H9 (cell line): Measurements from ENCODE around the gene PFKL. TPM values are rescaled to one million over a fixed set of nuclear protein-coding genes. Genes with fewer than 3 reads are reported as not detected.

Experiments
- DNase-seq: peaks from one replicate; pipeline ENCODE4 v3.0.0-alpha.2; 2017
- H2AFZ ChIP-seq: one replicate; pipeline ENCODE4 v1.6.1; 2013; ENCODE audit warnings: mild to moderate bottlenecking, low read length, control low read depth, moderate library complexity
- H2AK5ac ChIP-seq: 2 replicates; pipeline ENCODE4 v1.6.1; 2013; ENCODE audit warnings: low read length, control low read depth, mixed read lengths; ENCODE audit not compliant: insufficient read length
- H2BK120ac ChIP-seq: one replicate; pipeline ENCODE4 v1.6.1; 2013; ENCODE audit warnings: low read depth, mild to moderate bottlenecking, low read length, control low read depth, inconsistent platforms; ENCODE audit not compliant: poor library complexity, severe bottlenecking
- H2BK12ac ChIP-seq: 2 replicates; pipeline ENCODE4 v1.6.1; 2013; ENCODE audit warnings: low read length, control low read depth, mixed read lengths, low read depth; ENCODE audit not compliant: insufficient read length
- H2BK15ac ChIP-seq: 2 replicates; pipeline ENCODE4 v1.6.1; 2013; ENCODE audit warnings: low read depth, low read length, control low read depth
- H2BK20ac ChIP-seq: one replicate; pipeline ENCODE4 v1.6.1; 2013; ENCODE audit warnings: low read depth, mild to moderate bottlenecking, low read length, control low read depth, inconsistent platforms; ENCODE audit not compliant: poor library complexity, severe bottlenecking
- H2BK5ac ChIP-seq: 2 replicates; pipeline ENCODE4 v1.6.1; 2013; ENCODE audit warnings: low read length, control low read depth, mixed read lengths; ENCODE audit not compliant: insufficient read length
- H3K14ac ChIP-seq: 2 replicates; pipeline ENCODE4 v1.6.1; 2013; ENCODE audit warnings: low read length, control low read depth; ENCODE audit not compliant: insufficient read depth
- H3K18ac ChIP-seq: 2 replicates; pipeline ENCODE4 v1.6.1; 2013; ENCODE audit warnings: low read depth, mild to moderate bottlenecking, mixed read lengths, low read length, control low read depth; ENCODE audit not compliant: insufficient read length
- H3K23ac ChIP-seq: 2 replicates; pipeline ENCODE4 v1.6.1; 2013; ENCODE audit warnings: low read length, control low read depth, mixed read lengths, low read depth; ENCODE audit not compliant: insufficient read length
- H3K23me2 ChIP-seq: 2 replicates; pipeline ENCODE4 v1.6.1; 2013; ENCODE audit warnings: low read depth, mild to moderate bottlenecking, mixed read lengths, low read length, control low read depth; ENCODE audit not compliant: insufficient read length, poor library complexity, severe bottlenecking
- H3K27ac ChIP-seq: 2 replicates; pipeline ENCODE4 v1.5.1; 2013; ENCODE audit warnings: low read length, control low read depth, mixed read lengths, low read depth; ENCODE audit not compliant: insufficient read length
- H3K27me3 ChIP-seq: 2 replicates; pipeline ENCODE4 v1.6.1; 2013; ENCODE audit warnings: low read length, control low read depth, inconsistent platforms; ENCODE audit not compliant: insufficient read depth
- H3K4ac ChIP-seq: 2 replicates; pipeline ENCODE4 v1.6.1; 2013; ENCODE audit warnings: low read depth, mild to moderate bottlenecking, control low read depth, inconsistent platforms, low read length, moderate library complexity
- H3K4me1 ChIP-seq: 2 replicates; pipeline ENCODE4 v1.6.1; 2013; ENCODE audit warnings: low read length, control low read depth, inconsistent platforms; ENCODE audit not compliant: insufficient read depth
- H3K4me2 ChIP-seq: 2 replicates; pipeline ENCODE4 v1.6.1; 2013; ENCODE audit warnings: low read length, control low read depth, mixed read lengths; ENCODE audit not compliant: insufficient read length, insufficient read depth
- H3K56ac ChIP-seq: 2 replicates; pipeline ENCODE4 v1.6.1; 2013; ENCODE audit warnings: low read depth, mild to moderate bottlenecking, mixed read lengths, low read length, control low read depth; ENCODE audit not compliant: insufficient read length
- H3K79me1 ChIP-seq: 2 replicates; pipeline ENCODE4 v1.6.1; 2013; ENCODE audit warnings: low read depth, mild to moderate bottlenecking, moderate library complexity, low read length, control low read depth, inconsistent platforms; ENCODE audit not compliant: insufficient read depth, poor library complexity, severe bottlenecking
- H3K79me2 ChIP-seq: 2 replicates; pipeline ENCODE4 v1.6.1; 2013; ENCODE audit warnings: low read length, control low read depth, inconsistent platforms; ENCODE audit not compliant: insufficient read depth
- H3K9ac ChIP-seq: 2 replicates; pipeline ENCODE4 v1.6.1; 2013; ENCODE audit warnings: low read length, control low read depth, mixed read lengths; ENCODE audit not compliant: insufficient read length; ENCODE audit errors: extremely low read depth
- H3K9me3 ChIP-seq: one replicate; pipeline ENCODE4 v1.6.1; 2013; ENCODE audit warnings: low read depth, low read length, inconsistent platforms; ENCODE audit not compliant: control insufficient read depth
- H3T11ph ChIP-seq: one replicate; pipeline ENCODE4 v1.6.1; 2013; ENCODE audit warnings: mild to moderate bottlenecking, low read length, control low read depth, inconsistent platforms
- H4K20me1 ChIP-seq: one replicate; pipeline ENCODE4 v1.6.1; 2013; ENCODE audit not compliant: control insufficient read depth, insufficient read length, insufficient read depth
- H4K5ac ChIP-seq: 2 replicates; pipeline ENCODE4 v1.6.1; 2013; ENCODE audit warnings: low read depth, mild to moderate bottlenecking, mixed read lengths, low read length, control low read depth; ENCODE audit not compliant: insufficient read length
- H4K8ac ChIP-seq: replicated peaks from 2 replicates; pipeline ENCODE4 v1.6.1; 2013; ENCODE audit warnings: low read length, control low read depth, mixed read lengths, low read depth; ENCODE audit not compliant: insufficient read length
- H4K91ac ChIP-seq: 2 replicates; pipeline ENCODE4 v1.6.1; 2013; ENCODE audit warnings: low read depth, mild to moderate bottlenecking, moderate library complexity, mixed read lengths, low read length, control low read depth; ENCODE audit not compliant: insufficient read length
- H3K27ac Mint-ChIP-seq, 3 experiments: 2 replicates in 2 of 3; 3 replicates in 1 of 3; pipeline ENCODE4 v1.8.0; 2020 to 2021; ENCODE audit warnings: mixed read lengths in 3 of 3, mild to moderate bottlenecking in 1 of 3, moderate library complexity in 1 of 3
- H3K27me3 Mint-ChIP-seq: 2 replicates; pipeline ENCODE4 v1.8.0; 2021; ENCODE audit warnings: low read depth, mild to moderate bottlenecking, moderate library complexity, mixed read lengths
- H3K36me3 Mint-ChIP-seq, 3 experiments: 2 replicates in 2 of 3; 3 replicates in 1 of 3; pipeline ENCODE4 v1.8.0; 2020 to 2021; ENCODE audit warnings: low read depth in 3 of 3, mixed read lengths in 3 of 3; ENCODE audit not compliant: insufficient read depth in 1 of 3
- H3K4me1 Mint-ChIP-seq, 2 experiments: 2 replicates each; pipeline ENCODE4 v1.8.0; 2020; ENCODE audit warnings: mixed read lengths in 2 of 2
- H3K4me3 Mint-ChIP-seq, 2 experiments: 2 replicates in 1 of 2; 3 replicates in 1 of 2; pipeline ENCODE4 v1.8.0; 2020 to 2021; ENCODE audit warnings: mild to moderate bottlenecking in 2 of 2, mixed read lengths in 2 of 2, moderate library complexity in 1 of 2
- H3K9me3 Mint-ChIP-seq, 2 experiments: 2 replicates in 1 of 2; 3 replicates in 1 of 2; pipeline ENCODE4 v1.8.0; 2020; ENCODE audit warnings: mild to moderate bottlenecking in 2 of 2, mixed read lengths in 2 of 2, moderate library complexity in 1 of 2
- CTCF ChIP-seq: fragments of 200-600 bp; sonication (generic); conservative IDR thresholded peaks from 3 replicates; pipeline ENCODE4 v1.8.0; 2021; ENCODE audit warnings: antibody characterized with exemption, mild to moderate bottlenecking
- WGBS: extraction: QIAGEN DNeasy Blood & Tissue Kit; methylation state at CpG from one replicate; pipeline ENCODE4 v1.1.7; 2013; ENCODE audit warnings: missing lambda C conversion rate, low lambda C conversion rate, mixed read lengths; ENCODE audit not compliant: insufficient read length; ENCODE audit errors: extremely low coverage; 5-methylcytosine and 5-hydroxymethylcytosine counted together
- total RNA-seq: library from RNA; stranded (reverse); gene quantifications from 2 replicates; pipeline ENCODE4 v1.2.1, GENCODE V29; 2021

PFKL gene
- total RNA-seq, 1 experiment from 2014 or later, result 107 TPM

- Mint-ChIP-seq H3K4me1 (peaks cover 0 to 5% of the 10 kb centered on the region in 2 experiments; a peak in 1 of 4 replicates), H3K9me3 (peaks cover 0 to 9% of the 10 kb centered on the region in 2 experiments; a peak in 3 of 5 replicates), H3K4me3 (no peak overlapping the region), H3K27me3 (peaks cover 7% of the 10 kb centered on the region), H3K36me3 (no peaks in the 10 kb centered on the region), H3K27ac (no peak overlapping the region; a peak in 1 of 7 replicates)
- Histone ChIP-seq H2BK5ac (peak overlapping the region; percentile 20), H2AFZ (no peak overlapping the region), H4K20me1 (no peaks in the 10 kb centered on the region), H3K56ac (no peak overlapping the region), H3K23ac (no peak overlapping the region), H2BK120ac (no peak overlapping the region), H3T11ph (no peak overlapping the region), H4K8ac (peak overlapping the region; percentile 58), H4K91ac (no peak overlapping the region), H3K23me2 (no peaks in the 10 kb centered on the region), H3K9ac (no peak overlapping the region), H2AK5ac (no peak overlapping the region), H3K79me2 (no peaks in the 10 kb centered on the region), H3K4me2 (no peak overlapping the region), H3K4ac (no peak overlapping the region), H4K5ac (no peak overlapping the region), H3K27ac (no peak overlapping the region), H3K9me3 (no peaks in the 10 kb centered on the region), H2BK15ac (no peak overlapping the region), H3K79me1 (no peaks in the 10 kb centered on the region), H2BK12ac (no peak overlapping the region), H3K18ac (no peak overlapping the region), H3K14ac (no peak overlapping the region; the same call in 1 of the 2 replicates), H3K27me3 (no peaks in the 10 kb centered on the region), H3K4me1 (no peaks in the 10 kb centered on the region), H2BK20ac (no peak overlapping the region)
- TF ChIP-seq CTCF, result no peak
- no peak for DNase-seq
- no CpG with 5 or more reads among the region's 24 CpGs for WGBS
Measured at GRCh38 chr21:44354775-44355771, 55.2 kb downstream of the PFKL start.
